Right atrium auricular region (tissue), 2 donors: ENCODE results near the gene PLXNA2. TPM values are rescaled to one million over a fixed set of nuclear protein-coding genes. Genes with fewer than 3 reads are reported as not detected.

Experiments
- DNase-seq: peaks from one replicate; pipeline ENCODE4 v3.0.0-alpha.2; 2019; ENCODE audit warnings: low spot score
- H3K27ac ChIP-seq, 2 donors: fragments of 200-600 bp; sonication (generic); 1 replicate in 1 of 2; 2 replicates in 1 of 2; pipeline ENCODE4 v1.5.1; 2016 to 2019
- H3K27me3 ChIP-seq, 2 donors: fragments of 200-600 bp; sonication (generic); one replicate each; pipeline versions ENCODE4 v1.5.1 to v1.6.0; 2017 to 2019
- H3K36me3 ChIP-seq: fragments of 200-600 bp; sonication (generic); one replicate; pipeline ENCODE4 v1.5.1; 2016
- H3K4me1 ChIP-seq, 2 donors: fragments of 200-600 bp; sonication (generic); one replicate each; pipeline versions ENCODE4 v1.5.1 to v1.6.0; 2017 to 2019
- H3K4me3 ChIP-seq, 2 donors: fragments of 200-600 bp; sonication (generic); 1 replicate in 1 of 2; 2 replicates in 1 of 2; pipeline ENCODE4 v1.5.1; 2017 to 2019; ENCODE audit warnings: mild to moderate bottlenecking in 1 of 2, moderate library complexity in 1 of 2
- H3K9me3 ChIP-seq, 2 donors: fragments of 200-600 bp; sonication (generic); one replicate each; pipeline ENCODE4 v1.5.1; 2019
- total RNA-seq, 2 donors: library from RNA; depleted of rRNA; stranded (reverse); fragments of >200 nt; gene quantifications; one replicate each; pipeline ENCODE4 v1.1.0, GENCODE V29; 2016
- TF ChIP-seq, protein P1 (sequence below), 2 donors: fragments of 200-600 bp; sonication (generic); IDR thresholded peaks; one replicate each; pipeline ENCODE4 v1.5.1; 2019; ENCODE audit warnings: antibody characterized with exemption in 2 of 2

PLXNA2 gene
- total RNA-seq, 2 donors from 2014 or later: 10.8 to 23.8 TPM

DNA sequence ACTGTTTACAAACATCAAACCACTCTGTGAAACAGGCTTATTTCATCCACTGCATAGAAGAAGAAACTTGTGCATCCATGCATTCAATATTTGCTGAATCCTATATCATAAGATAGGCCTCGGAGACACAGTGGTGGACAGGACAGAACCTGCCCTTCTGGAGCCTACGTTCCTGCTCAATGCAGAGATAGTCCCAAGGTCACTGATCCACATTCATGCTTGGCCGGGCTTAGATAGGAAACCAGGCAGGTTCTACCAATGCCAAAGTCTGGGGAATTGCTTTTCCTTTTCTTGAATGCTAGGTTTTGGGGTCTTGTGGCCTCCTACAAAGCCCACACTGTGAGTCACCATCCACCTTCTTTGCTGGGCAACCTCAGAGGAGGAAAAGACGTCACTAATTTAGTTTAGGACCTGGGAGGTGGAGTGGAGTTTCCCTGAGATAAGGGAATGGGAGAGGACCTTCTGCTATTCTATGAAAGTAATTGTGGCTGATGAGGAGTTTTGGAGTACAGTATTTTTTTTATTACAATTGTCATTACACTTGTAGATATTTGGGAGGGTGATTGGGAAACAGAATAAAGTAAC is 233.6 kb downstream of the PLXNA2 start:
- Histone ChIP-seq H3K36me3 (no peaks in the 10 kb centered on the region), H3K27ac (no peak overlapping the region), H3K9me3 (no peaks in the 10 kb centered on the region), H3K4me1 (no peaks in the 10 kb centered on the region), H3K4me3 (no peak overlapping the region), H3K27me3 (no peaks in the 10 kb centered on the region)
- TF ChIP-seq, protein P1, sequence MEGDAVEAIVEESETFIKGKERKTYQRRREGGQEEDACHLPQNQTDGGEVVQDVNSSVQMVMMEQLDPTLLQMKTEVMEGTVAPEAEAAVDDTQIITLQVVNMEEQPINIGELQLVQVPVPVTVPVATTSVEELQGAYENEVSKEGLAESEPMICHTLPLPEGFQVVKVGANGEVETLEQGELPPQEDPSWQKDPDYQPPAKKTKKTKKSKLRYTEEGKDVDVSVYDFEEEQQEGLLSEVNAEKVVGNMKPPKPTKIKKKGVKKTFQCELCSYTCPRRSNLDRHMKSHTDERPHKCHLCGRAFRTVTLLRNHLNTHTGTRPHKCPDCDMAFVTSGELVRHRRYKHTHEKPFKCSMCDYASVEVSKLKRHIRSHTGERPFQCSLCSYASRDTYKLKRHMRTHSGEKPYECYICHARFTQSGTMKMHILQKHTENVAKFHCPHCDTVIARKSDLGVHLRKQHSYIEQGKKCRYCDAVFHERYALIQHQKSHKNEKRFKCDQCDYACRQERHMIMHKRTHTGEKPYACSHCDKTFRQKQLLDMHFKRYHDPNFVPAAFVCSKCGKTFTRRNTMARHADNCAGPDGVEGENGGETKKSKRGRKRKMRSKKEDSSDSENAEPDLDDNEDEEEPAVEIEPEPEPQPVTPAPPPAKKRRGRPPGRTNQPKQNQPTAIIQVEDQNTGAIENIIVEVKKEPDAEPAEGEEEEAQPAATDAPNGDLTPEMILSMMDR (IDR thresholded peaks at IDR 0.05): no peak
- DNase-seq: no peak

DNA sequence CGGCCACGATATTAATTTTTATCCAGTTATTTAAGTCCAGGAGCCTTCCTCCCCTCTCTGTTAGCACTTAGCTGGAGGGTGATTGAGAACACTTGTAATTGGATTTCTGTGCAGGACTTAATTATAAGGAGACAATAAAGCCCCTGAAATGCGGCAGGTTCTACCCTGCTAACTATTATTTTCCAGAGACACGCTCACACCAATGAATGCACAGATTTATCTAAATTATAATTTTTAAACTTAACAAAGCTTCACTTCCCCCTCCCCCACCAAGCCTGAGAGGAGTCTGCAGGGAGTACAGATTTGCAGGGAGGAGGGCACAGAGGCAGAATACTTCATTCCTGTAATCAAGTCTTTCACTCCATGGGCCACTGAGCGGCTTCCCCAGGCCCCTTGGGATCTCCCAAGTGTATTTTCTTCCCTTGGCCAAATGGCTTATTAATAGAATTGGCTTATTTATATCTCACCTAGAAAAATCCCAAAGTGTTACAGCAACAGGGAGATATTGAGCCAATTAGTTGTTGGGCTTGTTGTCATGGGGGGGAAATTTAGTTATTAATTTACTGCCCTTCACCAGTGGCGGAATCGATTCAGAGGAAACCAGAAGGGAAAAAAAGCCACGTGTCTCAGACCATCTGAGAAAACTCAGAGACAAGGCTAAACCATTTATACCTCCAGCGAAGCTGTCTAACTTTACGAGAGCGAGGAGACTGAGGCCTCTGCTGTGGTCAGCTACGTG is 234.3 kb downstream of the PLXNA2 start:
- DNase-seq: no peak
- Histone ChIP-seq H3K27me3 (no peaks in the 10 kb centered on the region), H3K27ac (no peak overlapping the region), H3K36me3 (no peaks in the 10 kb centered on the region), H3K4me3 (no peak overlapping the region), H3K9me3 (no peaks in the 10 kb centered on the region), H3K4me1 (no peaks in the 10 kb centered on the region)
- TF ChIP-seq, protein P1 (IDR thresholded peaks at IDR 0.05): no peak

- no peak overlapping the region for H3K4me3 ChIP-seq
- TF ChIP-seq, protein P1 (IDR thresholded peaks at IDR 0.05): no peak
- no peaks in the 10 kb centered on the region for H3K9me3 ChIP-seq
- no peak for DNase-seq
- H3K4me1 ChIP-seq: no peaks in the 10 kb centered on the region
- no peaks in the 10 kb centered on the region for H3K27me3 ChIP-seq
- H3K36me3 ChIP-seq: no peaks in the 10 kb centered on the region
- no peak overlapping the region for H3K27ac ChIP-seq
These were observed 234.9 kb downstream of the PLXNA2 start for GRCh38 chr1:208009303-208009702.

- no peaks in the 10 kb centered on the region for H3K36me3 ChIP-seq
- no peaks in the 10 kb centered on the region for H3K4me1 ChIP-seq
- no peaks in the 10 kb centered on the region for H3K27me3 ChIP-seq
- H3K4me3 ChIP-seq: no peak overlapping the region
- DNase-seq: no peak
- no peak overlapping the region for H3K27ac ChIP-seq
- H3K9me3 ChIP-seq: no peaks in the 10 kb centered on the region
- TF ChIP-seq, protein P1 (IDR thresholded peaks at IDR 0.05): no peak
These were observed 235.7 kb downstream of the PLXNA2 start for GRCh38 chr1:208008534-208008933.

- DNase-seq: no peak
These were observed 236.2 kb downstream of the PLXNA2 start for GRCh38 chr1:208007938-208008342.

More at GRCh38 chr1:208007938-208008342, 236.2 kb downstream of the PLXNA2 start:
- H3K27ac ChIP-seq: no peak overlapping the region
- TF ChIP-seq, protein P1 (IDR thresholded peaks at IDR 0.05): no peak
- H3K9me3 ChIP-seq: no peaks in the 10 kb centered on the region
- no peaks in the 10 kb centered on the region for H3K27me3 ChIP-seq
- no peak overlapping the region for H3K4me3 ChIP-seq
- H3K36me3 ChIP-seq: no peaks in the 10 kb centered on the region
- no peaks in the 10 kb centered on the region for H3K4me1 ChIP-seq
